Measurements from ENCODE around the gene PDPK1.

Gene PDPK1

DNA sequence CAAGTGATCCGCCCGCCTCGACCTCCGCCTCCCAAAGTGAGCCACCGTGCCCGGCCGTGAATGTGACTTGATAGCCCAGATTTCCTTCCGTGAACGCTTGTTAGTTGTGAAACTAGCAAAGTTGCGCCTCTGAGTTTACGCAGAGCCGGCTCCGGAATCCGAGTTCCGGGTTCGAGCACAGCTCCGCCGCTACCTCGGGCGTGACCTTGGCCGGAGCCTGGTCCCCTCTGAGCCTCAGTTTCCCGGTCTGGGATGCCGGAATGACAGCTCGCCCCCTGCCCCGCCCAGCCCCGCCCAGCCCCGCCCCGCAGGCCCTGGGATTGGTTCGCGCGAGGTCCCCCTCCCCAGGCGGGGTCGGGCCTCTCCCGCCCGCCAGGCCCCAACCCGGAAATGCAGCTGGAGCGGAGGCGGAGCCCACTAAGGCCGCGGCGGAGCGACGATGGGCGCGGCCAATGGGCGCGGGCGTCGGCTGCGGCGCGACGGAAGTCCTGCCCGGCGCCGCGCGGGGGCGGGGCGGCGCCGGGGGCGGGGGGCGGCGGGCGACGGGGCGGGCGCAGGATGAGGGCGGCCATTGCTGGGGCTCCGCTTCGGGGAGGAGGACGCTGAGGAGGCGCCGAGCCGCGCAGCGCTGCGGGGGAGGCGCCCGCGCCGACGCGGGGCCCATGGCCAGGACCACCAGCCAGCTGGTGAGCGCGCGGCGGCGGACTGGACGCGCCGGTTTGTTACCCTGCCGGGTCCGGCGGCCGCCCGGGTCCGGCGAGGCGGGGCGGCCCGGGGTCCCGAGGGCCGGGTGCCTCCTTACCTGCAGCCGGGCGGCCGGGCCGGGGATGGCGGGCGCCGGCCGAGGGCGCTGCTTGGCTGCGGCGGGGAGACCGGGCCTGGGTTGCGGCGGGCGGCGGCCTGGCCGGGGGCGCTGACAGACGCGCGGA is at the start of gene PDPK1:
TSS of gene PDPK1 (plus strand) at position 571 of the 929 bp plus-strand sequence. CDS start at position 663, 92 bp downstream.
- Histone ChIP-seq H2AFZ (ENCODE audit: low read depth) (peak within 1 kb of the TSS; percentile 76), H3K27me3 (ENCODE audit: insufficient read depth, low read depth) (no peaks in the 10 kb centered on the region), H3K9ac (peak within 1 kb of the TSS; percentile 35; the same call in 1 of the 2 replicates), H3K4me1 (ENCODE audit: low read depth, poor library complexity, severe bottlenecking) (peaks cover 29% of the 10 kb centered on the region), H3K4me2 (peak within 1 kb of the TSS; percentile 82), H3K79me2 (ENCODE audit: insufficient read depth, low read depth) (peaks cover 32% of the 10 kb centered on the region), H3K36me3 (ENCODE audit: insufficient read depth) (no peaks in the 10 kb centered on the region), H3K27ac (peak within 1 kb of the TSS; percentile 35), H4K20me1 (ENCODE audit: insufficient read depth) (0 out of 2 replicates have a peak, but pooled peaks cover 4% of the 10 kb centered on the region), H3K4me3 (IDR thresholded peaks at IDR 0.05; ENCODE audit: insufficient read depth, low read depth, low read length) (no peak within 1 kb of the TSS)
- TF ChIP-seq, protein P1, sequence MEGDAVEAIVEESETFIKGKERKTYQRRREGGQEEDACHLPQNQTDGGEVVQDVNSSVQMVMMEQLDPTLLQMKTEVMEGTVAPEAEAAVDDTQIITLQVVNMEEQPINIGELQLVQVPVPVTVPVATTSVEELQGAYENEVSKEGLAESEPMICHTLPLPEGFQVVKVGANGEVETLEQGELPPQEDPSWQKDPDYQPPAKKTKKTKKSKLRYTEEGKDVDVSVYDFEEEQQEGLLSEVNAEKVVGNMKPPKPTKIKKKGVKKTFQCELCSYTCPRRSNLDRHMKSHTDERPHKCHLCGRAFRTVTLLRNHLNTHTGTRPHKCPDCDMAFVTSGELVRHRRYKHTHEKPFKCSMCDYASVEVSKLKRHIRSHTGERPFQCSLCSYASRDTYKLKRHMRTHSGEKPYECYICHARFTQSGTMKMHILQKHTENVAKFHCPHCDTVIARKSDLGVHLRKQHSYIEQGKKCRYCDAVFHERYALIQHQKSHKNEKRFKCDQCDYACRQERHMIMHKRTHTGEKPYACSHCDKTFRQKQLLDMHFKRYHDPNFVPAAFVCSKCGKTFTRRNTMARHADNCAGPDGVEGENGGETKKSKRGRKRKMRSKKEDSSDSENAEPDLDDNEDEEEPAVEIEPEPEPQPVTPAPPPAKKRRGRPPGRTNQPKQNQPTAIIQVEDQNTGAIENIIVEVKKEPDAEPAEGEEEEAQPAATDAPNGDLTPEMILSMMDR (conservative IDR thresholded peaks at IDR 0.05; ENCODE audit: low read depth, low read length), result no peak

DNA sequence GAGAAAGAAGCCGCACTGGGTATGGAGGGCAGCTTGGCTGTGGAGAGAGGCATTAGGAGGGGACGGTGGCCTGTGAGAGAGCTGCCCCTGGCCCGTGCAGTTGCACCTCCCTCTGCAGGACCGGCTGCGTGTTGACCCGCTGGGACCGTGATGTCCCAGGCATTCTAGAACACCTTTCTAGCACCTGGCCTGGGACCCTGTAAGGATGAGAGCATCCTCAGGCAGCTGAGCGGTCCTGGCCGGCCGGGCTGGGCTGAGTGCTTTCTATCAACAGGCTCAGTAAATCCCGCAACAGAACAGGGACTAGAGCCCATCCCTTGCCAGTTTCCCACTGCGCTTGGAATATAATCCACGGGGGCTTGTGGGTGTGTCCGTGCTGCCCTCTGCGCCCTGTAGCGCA is 48.2 kb upstream of the PDPK1 start:
- Histone ChIP-seq H2AFZ (ENCODE audit: low read depth) (no peak overlapping the region), H3K27ac (no peak overlapping the region), H3K4me2 (no peak overlapping the region), H3K4me3 (IDR thresholded peaks at IDR 0.05; ENCODE audit: insufficient read depth, low read depth, low read length) (no peak overlapping the region), H3K79me2 (ENCODE audit: insufficient read depth, low read depth) (0 out of 2 replicates have a peak, but pooled peaks cover 4% of the 10 kb centered on the region), H3K27me3 (ENCODE audit: insufficient read depth, low read depth) (no peaks in the 10 kb centered on the region), H3K36me3 (ENCODE audit: insufficient read depth) (no peaks in the 10 kb centered on the region), H4K20me1 (ENCODE audit: insufficient read depth) (no peaks in the 10 kb centered on the region), H3K9ac (no peak overlapping the region), H3K4me1 (ENCODE audit: low read depth, poor library complexity, severe bottlenecking) (no peaks in the 10 kb centered on the region)
- TF ChIP-seq, protein P1 (conservative IDR thresholded peaks at IDR 0.05; ENCODE audit: low read depth, low read length), result no peak

DNA sequence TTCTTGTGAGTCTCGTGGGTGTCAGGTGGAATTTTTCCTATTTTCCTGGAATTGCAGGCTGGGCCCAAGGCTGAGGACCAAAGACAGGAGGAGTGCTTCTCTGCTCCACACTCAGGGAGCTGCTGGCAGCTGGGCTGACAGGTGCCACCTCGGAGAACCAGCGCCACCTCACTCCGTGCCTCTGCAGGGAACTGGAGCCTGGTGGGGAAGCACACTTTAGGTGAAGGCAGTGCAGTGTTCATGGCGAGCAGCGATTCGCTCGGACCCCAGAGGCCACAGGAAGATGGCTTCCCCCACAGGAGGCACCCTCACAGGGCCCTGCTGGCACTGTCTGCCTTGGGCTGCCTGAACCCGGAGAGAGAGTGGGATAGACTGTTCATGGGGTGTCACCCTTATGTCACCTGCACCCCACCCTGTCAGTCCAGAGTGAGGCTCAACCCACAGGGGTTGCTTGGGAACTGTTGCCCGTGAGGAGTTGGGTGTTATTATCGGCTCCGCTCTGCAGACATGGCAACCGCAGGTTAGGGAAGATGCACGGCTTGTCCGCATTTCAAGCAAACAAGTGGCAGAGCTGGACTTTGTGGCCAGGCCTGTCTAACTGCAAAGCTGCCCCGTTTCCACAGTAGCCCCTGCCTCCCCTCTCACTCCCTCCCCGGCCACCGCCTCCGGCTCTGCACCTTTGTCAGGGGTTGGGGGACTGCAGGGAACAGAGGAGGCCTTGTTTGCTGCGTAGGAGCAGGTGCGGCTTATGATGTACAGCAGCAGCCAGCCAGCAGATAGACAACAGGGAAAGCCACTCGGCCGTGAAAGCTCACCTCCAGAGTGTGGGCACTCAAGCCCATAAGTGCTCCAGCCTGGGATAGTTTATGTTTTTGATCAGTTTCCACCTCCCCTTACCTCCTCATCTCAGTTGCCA is 47.4 kb upstream of the PDPK1 start:
- Histone ChIP-seq H4K20me1 (ENCODE audit: insufficient read depth) (no peaks in the 10 kb centered on the region), H3K4me2 (no peak overlapping the region), H3K4me1 (ENCODE audit: low read depth, poor library complexity, severe bottlenecking) (no peaks in the 10 kb centered on the region), H3K27ac (no peak overlapping the region), H3K36me3 (ENCODE audit: insufficient read depth) (no peaks in the 10 kb centered on the region), H2AFZ (ENCODE audit: low read depth) (no peak overlapping the region), H3K9ac (no peak overlapping the region), H3K4me3 (IDR thresholded peaks at IDR 0.05; ENCODE audit: insufficient read depth, low read depth, low read length) (no peak overlapping the region), H3K27me3 (ENCODE audit: insufficient read depth, low read depth) (no peaks in the 10 kb centered on the region), H3K79me2 (ENCODE audit: insufficient read depth, low read depth) (0 out of 2 replicates have a peak, but pooled peaks cover 4% of the 10 kb centered on the region)
- TF ChIP-seq, protein P1 (conservative IDR thresholded peaks at IDR 0.05; ENCODE audit: low read depth, low read length), result no peak

DNA sequence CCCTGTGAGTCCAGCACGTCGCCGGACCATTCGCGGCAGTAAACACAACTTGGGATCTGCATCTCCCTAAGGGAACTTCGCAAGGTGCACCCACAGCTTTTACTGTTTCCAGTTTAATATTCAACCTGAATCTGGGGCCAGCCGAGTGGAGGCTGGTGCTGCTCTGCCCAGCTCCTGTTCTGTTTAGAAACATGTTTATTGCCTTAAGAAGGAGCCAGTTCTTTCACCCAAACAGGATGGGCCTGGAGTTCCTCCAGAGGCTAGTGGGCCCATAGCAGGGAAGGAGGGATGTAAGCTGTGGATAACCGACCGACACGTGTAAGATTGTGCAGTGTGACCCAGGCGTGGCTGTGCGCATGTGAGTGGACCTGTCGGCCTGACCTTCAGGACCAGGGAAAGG is 45.5 kb upstream of the PDPK1 start:
- Histone ChIP-seq H4K20me1 (ENCODE audit: insufficient read depth) (no peaks in the 10 kb centered on the region), H2AFZ (ENCODE audit: low read depth) (no peak overlapping the region), H3K9ac (no peak overlapping the region), H3K4me3 (IDR thresholded peaks at IDR 0.05; ENCODE audit: insufficient read depth, low read depth, low read length) (no peak overlapping the region), H3K79me2 (ENCODE audit: insufficient read depth, low read depth) (no peaks in the 10 kb centered on the region), H3K36me3 (ENCODE audit: insufficient read depth) (no peaks in the 10 kb centered on the region), H3K27me3 (ENCODE audit: insufficient read depth, low read depth) (no peaks in the 10 kb centered on the region), H3K27ac (no peak overlapping the region), H3K4me1 (ENCODE audit: low read depth, poor library complexity, severe bottlenecking) (no peaks in the 10 kb centered on the region), H3K4me2 (no peak overlapping the region)
- TF ChIP-seq, protein P1 (conservative IDR thresholded peaks at IDR 0.05; ENCODE audit: low read depth, low read length), result no peak
